HL-60 (cell line): ENCODE results near the gene ARHGAP24.

Source experiments
- DNase-seq, 2 experiments: peaks; one replicate each; pipeline ENCODE4 v3.0.0-alpha.2; 2010 to 2020; ENCODE audit warnings: low read depth in 1 of 2, low spot score in 1 of 2
- H3K27ac ChIP-seq: fragments of 250-450 bp; sonication (Bioruptor Pico); replicated peaks from 2 replicates; pipeline ENCODE4 v1.5.1; 2020; ENCODE audit warnings: mild to moderate bottlenecking, moderate library complexity
- H3K27me3 ChIP-seq: fragments of 250-450 bp; sonication (Bioruptor Pico); 2 replicates; pipeline ENCODE4 v1.5.1; 2021; ENCODE audit warnings: mild to moderate bottlenecking, moderate library complexity; ENCODE audit not compliant: insufficient read depth, poor library complexity, severe bottlenecking
- H3K4me3 ChIP-seq: replicated peaks from 2 replicates; pipeline ENCODE4 v1.5.1; 2011; ENCODE audit warnings: mild to moderate bottlenecking, control low read depth, low read length; ENCODE audit not compliant: insufficient read depth
- CTCF ChIP-seq: IDR thresholded peaks from one replicate; pipeline ENCODE4 v1.5.1; 2011; ENCODE audit warnings: low read length, control low read depth, inconsistent platforms; ENCODE audit not compliant: insufficient read depth
- GABPA ChIP-seq: IDR thresholded peaks from 2 replicates; pipeline ENCODE4 v1.6.1; 2012; ENCODE audit warnings: low read depth
- POLR2AphosphoS5 ChIP-seq: IDR thresholded peaks from 2 replicates; pipeline ENCODE4 v1.6.1; 2012; ENCODE audit warnings: low read depth
- REST ChIP-seq: IDR thresholded peaks from 2 replicates; pipeline ENCODE4 v1.6.1; 2012; ENCODE audit warnings: low read depth; ENCODE audit not compliant: insufficient replicate concordance
- SPI1 ChIP-seq: IDR thresholded peaks from 2 replicates; pipeline ENCODE4 v1.6.1; 2012; ENCODE audit warnings: low read depth, mild to moderate bottlenecking, borderline replicate concordance

The ARHGAP24 gene

GRCh38 chr4:85650908-85651307 is 176.0 kb downstream of the ARHGAP24 start:
- no peak for DNase-seq
- Histone ChIP-seq H3K27me3 (no peaks in the 10 kb centered on the region), H3K4me3 (no peak overlapping the region), H3K27ac (no peak overlapping the region)
- TF ChIP-seq CTCF (no peak), REST (no peak), GABPA (no peak)

- no peak overlapping the region for H3K4me3 ChIP-seq
- DNase-seq = no peak
- H3K27ac ChIP-seq = peak overlapping the region; percentile 61
- TF ChIP-seq REST = no peak
- TF ChIP-seq POLR2AphosphoS5 = no peak
- no peak for TF ChIP-seq SPI1
- TF ChIP-seq GABPA = no peak
- TF ChIP-seq CTCF = no peak
- no peaks in the 10 kb centered on the region for H3K27me3 ChIP-seq
These were observed 182.0 kb downstream of the ARHGAP24 start for GRCh38 chr4:85656759-85657505.

DNA sequence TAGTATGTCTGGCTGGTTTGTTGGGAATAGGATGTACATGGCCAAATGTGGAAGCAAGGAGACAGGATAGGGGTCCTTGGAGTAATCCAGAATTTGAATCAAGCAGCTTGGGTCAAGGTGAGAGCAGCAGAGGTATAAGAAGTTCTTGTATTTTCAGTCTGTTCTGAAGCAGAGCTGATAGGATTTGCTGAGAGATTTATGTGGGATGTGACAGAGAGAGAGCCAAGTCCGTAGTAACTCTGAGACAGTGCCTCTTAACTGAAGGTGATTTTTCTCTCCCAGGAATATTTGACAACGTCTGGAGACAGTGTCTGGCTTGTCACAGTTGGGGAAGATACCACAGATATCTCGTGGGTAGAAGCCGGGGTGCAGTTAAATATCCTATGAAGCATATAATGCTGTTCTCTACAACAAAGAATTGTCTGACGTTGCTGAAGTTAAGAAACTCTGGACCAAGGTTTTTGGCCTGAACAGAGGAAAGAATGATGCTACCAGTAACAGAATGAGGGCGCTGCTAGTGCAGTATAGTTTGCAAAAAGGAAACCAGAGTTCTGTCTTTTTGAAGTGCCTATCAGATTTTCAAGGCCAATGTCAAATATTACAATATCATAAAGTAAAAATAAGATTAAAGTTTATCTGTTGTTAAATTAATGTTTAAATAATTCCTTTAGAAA is 184.0 kb downstream of the ARHGAP24 start:
- H3K4me3 ChIP-seq = no peak overlapping the region
- TF ChIP-seq GABPA (no peak), CTCF (no peak), SPI1 (no peak), REST (no peak), POLR2AphosphoS5 (no peak)
- peak overlapping the region; percentile 61 for H3K27ac ChIP-seq
- DNase-seq = peak in 1 of 2 experiments; percentile 13
- no peaks in the 10 kb centered on the region for H3K27me3 ChIP-seq
